HG03103 (cell line): ENCODE data around the gene OPRPN.

ENCODE experiments used
- ATAC-seq: cut with Tn5 transposase; IDR thresholded peaks from one replicate; pipeline ENCODE4 v1.9.1; 2021; ENCODE audit warnings: low read depth; ENCODE audit not compliant: unreplicated experiment

The OPRPN gene

DNA sequence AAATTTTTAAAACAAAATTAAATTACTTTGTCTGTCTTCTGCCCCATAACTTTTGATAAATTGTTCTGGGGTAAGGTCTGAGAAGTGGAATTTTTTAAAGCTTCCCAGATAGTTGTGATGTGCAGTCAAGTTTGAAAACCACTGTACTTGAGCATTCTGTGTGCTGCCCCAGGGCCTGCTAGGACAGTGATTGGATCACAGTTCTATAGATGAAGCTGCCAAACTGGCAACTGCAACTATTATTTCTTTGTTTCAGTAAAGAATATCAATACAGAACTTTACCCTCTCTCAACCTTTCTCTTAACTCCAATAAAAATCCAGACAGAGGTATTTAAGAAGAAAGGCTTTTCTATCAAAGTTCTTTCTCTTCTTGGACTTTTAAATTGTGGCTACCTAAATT, at the start of gene OPRPN:
Gene OPRPN (plus strand): TSS at position 361 of the 400 bp plus-strand sequence. CDS start 1,346 bp downstream, outside the sequence.
- no peak for ATAC-seq

- no peak for ATAC-seq
Observed at GRCh38 chr4:70356185-70356584, 41.6 kb upstream of the OPRPN start.

DNA sequence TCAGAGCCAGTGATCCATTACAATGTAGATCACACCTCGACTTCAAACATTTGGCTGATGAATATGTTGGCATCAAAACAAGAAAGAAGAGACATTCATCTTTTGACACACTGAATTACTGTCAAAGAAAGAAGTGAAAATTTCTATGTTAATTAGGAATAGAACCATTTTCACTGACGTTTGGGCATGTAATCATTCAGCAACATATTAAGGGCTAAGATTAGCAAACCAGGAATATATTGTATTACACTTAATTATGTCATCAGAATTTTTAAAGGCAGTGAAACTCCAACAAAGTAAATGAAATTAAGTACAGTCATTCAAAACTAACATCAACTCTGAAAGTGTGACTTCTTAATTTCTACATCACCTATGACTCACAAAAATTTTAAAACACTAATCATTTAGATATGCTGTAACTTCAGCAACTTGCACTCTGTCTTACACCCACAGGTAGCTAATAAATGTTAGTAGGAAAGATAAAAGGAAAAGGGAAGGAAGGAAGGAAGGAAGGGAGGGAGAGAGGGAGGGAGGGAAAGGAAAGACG, 38.6 kb upstream of the OPRPN start:
- ATAC-seq: no peak

DNA sequence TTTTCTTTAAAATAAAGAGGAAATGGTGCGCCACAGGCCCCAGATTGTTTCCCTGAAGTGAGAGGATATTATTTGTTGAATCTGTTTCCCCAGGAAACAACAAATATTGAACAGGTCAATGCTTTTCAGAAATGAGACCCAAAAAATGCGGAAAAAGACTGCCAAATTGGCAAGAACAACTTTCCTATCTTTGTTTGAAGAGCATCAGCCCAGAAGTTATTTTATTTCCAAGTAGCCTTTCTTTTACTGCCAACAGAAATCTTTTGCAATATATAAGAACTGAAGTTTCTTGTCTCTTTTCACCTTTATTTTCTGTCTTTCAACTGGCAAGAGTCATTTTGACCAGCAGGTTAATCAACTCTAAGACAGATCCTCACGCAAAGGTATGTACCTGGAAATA, 37.3 kb upstream of the OPRPN start, which contains the start of gene SMR3A:
Gene SMR3A (plus strand): TSS at position 301 of the 400 bp plus-strand sequence. CDS start 1,356 bp downstream, outside the sequence.
- no peak for ATAC-seq

GRCh38 chr4:70364002-70364401, 33.7 kb upstream of the OPRPN start:
- no peak for ATAC-seq

- no peak for ATAC-seq
Observed at GRCh38 chr4:70365479-70365878, 32.3 kb upstream of the OPRPN start.

- ATAC-seq: no peak
Observed at GRCh38 chr4:70367813-70368212, 29.9 kb upstream of the OPRPN start.

GRCh38 chr4:70371987-70372386, 25.8 kb upstream of the OPRPN start:
- ATAC-seq: no peak

DNA sequence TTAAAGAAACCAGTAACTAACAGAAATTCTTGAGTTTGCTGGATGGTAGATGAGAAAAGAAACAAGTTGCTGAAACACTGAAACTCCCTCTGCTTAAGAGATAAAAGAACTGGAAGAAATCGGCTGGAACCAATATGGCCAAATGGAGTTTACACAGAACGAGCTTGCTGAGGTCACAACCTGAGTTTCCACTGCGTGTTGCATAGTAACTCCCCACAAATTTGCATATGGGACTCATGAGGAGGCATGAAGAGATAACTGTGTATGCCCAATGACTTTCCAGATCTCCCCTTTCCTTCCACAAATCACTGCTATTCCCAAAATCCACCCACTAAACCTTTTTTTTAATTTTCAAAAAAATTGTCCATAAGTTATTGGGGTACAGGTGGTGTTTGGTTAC, 25.0 kb upstream of the OPRPN start:
- ATAC-seq: no peak

- ATAC-seq: no peak
Observed at GRCh38 chr4:70380578-70380977, 17.2 kb upstream of the OPRPN start.

- ATAC-seq: no peak
Observed at GRCh38 chr4:70382691-70383181, 15.0 kb upstream of the OPRPN start, which contains the start of gene SMR3B. SMR3B (plus strand) TSS chr4:70383131; CDS start chr4:70384511, 1,380 bp downstream.

DNA sequence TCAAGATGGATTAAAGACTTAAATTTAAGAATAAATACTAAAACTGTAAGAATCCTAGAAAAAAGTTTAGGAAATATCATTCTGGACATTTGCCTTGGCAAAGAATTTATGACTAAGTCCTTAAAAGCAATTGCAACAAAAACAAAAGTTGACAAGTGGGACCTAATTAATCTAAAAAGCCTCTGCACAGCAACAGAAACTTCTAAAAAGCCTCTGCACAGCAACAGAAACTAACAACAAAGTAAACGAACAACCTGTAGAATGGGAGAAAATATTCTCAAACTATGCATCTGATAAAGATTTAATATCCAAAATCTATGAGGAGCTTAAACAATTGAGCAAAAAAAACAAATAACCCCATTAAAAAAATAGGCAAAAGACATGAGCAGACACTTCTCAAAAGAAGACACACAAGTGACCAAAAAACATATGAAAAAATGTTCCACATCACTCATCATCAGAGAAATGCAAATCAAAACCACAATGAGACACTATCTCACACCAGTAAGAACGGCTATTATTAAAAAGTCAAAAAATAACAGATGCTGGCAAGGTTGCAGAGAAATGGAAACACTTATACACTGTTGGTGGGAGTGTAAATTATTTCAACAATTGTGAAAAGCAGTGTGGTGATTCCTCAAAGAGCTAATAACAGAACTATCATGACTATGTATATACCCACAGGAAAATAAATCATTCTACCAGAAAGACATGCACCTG, 5.5 kb upstream of the OPRPN start:
- ATAC-seq: peak; percentile 49

DNA sequence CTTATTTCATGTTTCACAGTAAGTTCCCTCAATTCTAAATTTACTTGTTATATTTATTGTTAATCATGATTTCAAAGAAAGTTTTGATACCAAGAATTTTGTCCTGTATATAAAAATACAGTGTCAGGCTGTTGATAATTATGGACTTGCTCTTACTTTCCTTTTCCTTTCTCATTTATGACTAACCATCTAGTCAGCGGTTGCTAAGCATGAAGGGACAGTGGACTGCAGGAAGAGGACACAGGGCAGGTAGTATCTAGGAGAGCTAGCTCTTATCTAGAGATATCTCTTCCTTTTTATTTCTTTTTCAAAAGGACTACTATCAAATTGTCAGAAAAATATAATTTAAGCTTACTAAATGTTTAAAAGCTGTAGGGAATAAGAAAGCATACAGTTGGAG, 1.6 kb downstream of the OPRPN start:
- no peak for ATAC-seq

- ATAC-seq: no peak
Observed at GRCh38 chr4:70402762-70403161, 5.0 kb downstream of the OPRPN start.

DNA sequence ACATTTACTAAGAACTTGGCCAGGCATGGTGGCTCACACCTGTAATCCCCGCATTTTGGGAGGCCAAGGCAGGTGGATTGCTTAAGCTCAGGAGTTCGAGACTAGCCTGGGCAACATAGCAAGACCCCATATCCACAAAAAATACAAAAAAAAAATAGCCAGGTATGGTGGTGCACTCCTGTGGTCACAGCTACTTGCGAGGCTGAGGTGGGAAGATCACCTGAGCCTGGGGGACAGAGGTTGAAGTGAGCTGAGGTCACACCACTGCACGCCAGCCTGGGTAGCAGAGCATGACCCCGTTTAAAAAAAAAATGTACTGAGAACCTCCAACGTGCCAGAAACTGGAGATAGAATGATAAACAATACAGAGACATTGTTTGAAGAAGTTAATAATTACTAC, 8.0 kb downstream of the OPRPN start:
- no peak for ATAC-seq

DNA sequence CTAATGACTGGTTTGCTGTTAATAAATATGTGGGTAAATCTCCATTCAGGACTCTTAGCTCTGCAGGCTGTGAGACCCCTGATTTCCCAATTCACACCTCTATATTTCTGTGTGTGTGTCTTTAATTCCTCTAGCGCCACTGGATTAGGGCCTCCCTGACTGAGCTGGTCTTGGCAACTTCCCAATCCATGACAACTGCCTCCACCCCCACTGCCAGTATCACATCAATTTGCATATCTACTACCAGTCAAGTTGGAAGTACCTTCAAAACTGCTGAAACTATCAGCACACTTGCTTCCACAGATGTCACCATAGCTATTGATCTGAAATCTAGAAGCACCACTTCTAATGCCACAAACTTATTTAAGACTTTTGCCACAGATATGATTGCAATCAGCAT, 27.6 kb downstream of the OPRPN start:
- no peak for ATAC-seq

GRCh38 chr4:70426789-70427188, 29.0 kb downstream of the OPRPN start:
- ATAC-seq: no peak

DNA sequence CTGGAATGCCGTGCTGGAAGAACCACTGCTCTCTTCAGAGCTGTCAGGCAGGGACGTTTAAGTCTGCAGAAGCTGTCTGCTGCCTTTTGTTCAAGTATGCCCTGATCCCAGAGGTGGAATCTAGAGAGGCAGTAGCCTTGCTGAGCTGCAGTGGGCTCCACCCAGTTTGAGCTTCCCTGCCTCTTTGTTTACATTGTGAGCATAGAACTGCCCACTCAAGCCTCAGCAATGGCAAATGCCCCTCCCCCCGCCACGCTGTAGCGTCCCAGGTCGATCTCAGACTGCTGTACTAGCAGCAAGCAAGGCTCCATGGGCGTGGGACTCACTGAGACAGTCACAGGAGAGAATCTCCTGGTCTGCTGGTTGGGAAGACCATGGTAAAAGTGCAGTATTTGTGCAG, 39.5 kb downstream of the OPRPN start:
- ATAC-seq: no peak

GRCh38 chr4:70442474-70442873, 44.7 kb downstream of the OPRPN start:
- no peak for ATAC-seq

GRCh38 chr4:70443329-70443728, 45.6 kb downstream of the OPRPN start:
- no peak for ATAC-seq

- peak; percentile 60 for ATAC-seq
Observed at GRCh38 chr4:70449220-70449619, 51.5 kb downstream of the OPRPN start.

DNA sequence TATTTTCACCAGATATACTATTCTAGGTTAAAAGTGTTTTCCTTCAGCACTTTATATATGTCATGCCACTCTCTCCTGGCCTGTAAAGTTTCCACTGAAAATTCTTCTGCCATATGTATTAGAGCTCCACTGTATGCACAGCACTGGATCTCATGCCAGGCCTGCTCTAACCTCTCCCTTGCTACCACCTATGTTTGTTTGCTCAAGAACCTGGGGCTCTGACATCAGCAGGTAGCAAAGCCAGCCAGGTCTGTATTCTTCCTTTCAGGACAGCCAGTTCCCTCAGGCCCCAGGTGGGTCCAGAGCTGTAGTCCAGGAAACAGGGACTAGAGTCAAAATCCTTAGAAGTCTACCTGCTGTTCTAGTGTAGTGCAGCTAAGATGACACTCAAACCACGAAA, 55.2 kb downstream of the OPRPN start:
- ATAC-seq: no peak
